Calu3 (cell line): Measurements from ENCODE around the gene CMC2. TPM values are rescaled to one million over a fixed set of nuclear protein-coding genes. Genes with fewer than 3 reads are reported as not detected.

Experiments used
- BruUV-seq: library from RNA; stranded (reverse); fragments of 400-500 nt; replicated peaks from 2 replicates; lab custom pipeline; 2021; lab: Mats Ljungman, UMichigan
- CTCF ChIA-PET: fragments of 300-600 bp; sonication (Branson Sonifier 250); formaldehyde crosslinking; loops from one replicate; lab custom pipeline; 2022; ENCODE audit warnings: antibody characterized with exemption; lab: Charles Lee
- DNase-seq: peaks from one replicate; pipeline ENCODE4 v3.0.0; 2022
- H3K27ac Mint-ChIP-seq: one replicate; pipeline ENCODE4 v1.8.0; 2022; ENCODE audit warnings: mixed read lengths; ENCODE audit not compliant: unreplicated experiment
- H3K27me3 Mint-ChIP-seq: one replicate; pipeline ENCODE4 v1.8.0; 2022; ENCODE audit warnings: mixed read lengths; ENCODE audit not compliant: unreplicated experiment
- H3K36me3 Mint-ChIP-seq: one replicate; pipeline ENCODE4 v1.8.0; 2022; ENCODE audit warnings: mild to moderate bottlenecking, moderate library complexity, mixed read lengths; ENCODE audit not compliant: insufficient read depth, unreplicated experiment
- H3K4me1 Mint-ChIP-seq: one replicate; pipeline ENCODE4 v1.8.0; 2022; ENCODE audit warnings: mild to moderate bottlenecking, low read depth, mixed read lengths; ENCODE audit not compliant: unreplicated experiment
- H3K4me3 Mint-ChIP-seq: one replicate; pipeline ENCODE4 v1.8.0; 2022; ENCODE audit warnings: mild to moderate bottlenecking, low read depth, moderate library complexity, mixed read lengths; ENCODE audit not compliant: unreplicated experiment
- H3K9me3 Mint-ChIP-seq: one replicate; pipeline ENCODE4 v1.8.0; 2022; ENCODE audit warnings: low read depth, mixed read lengths; ENCODE audit not compliant: unreplicated experiment
- CTCF ChIP-seq: fragments of 200-600 bp; IDR thresholded peaks from one replicate; pipeline ENCODE4 v1.8.0; 2022; ENCODE audit warnings: antibody characterized with exemption; ENCODE audit not compliant: unreplicated experiment
- intact Hi-C: fragments of 100-400 bp; cut with micrococcal nuclease; formaldehyde crosslinking; loops from one replicate; pipeline ENCODE4 v1.10.0; 2022; ENCODE audit not compliant: unreplicated experiment
- total RNA-seq: library from RNA; stranded (reverse); gene quantifications from 2 replicates; pipeline ENCODE4 v1.2.3, GENCODE V29; 2022

CMC2 gene
- total RNA-seq, 1 experiment from 2014 or later: 123 TPM

- intact Hi-C loops: no loop called here
- H3K4me3 Mint-ChIP-seq: no peak overlapping the region
- peaks cover 57% of the 10 kb centered on the region for H3K36me3 Mint-ChIP-seq
- H3K27ac Mint-ChIP-seq: no peak overlapping the region
- H3K4me1 Mint-ChIP-seq: no peaks in the 10 kb centered on the region
- no peak for DNase-seq
- TF ChIP-seq CTCF: no peak
- no peaks in the 10 kb centered on the region for H3K9me3 Mint-ChIP-seq
- H3K27me3 Mint-ChIP-seq: no peaks in the 10 kb centered on the region
- no TSS peak for BruUV-seq
- CTCF ChIA-PET: no interaction called here
Measured at GRCh38 chr16:81014672-81015071, 8.0 kb upstream of the CMC2 start.

- no peaks in the 10 kb centered on the region for H3K9me3 Mint-ChIP-seq
- H3K36me3 Mint-ChIP-seq: peaks cover 48% of the 10 kb centered on the region
- no TSS peak for BruUV-seq
- CTCF ChIA-PET: no interaction called here
- no peak overlapping the region for H3K4me3 Mint-ChIP-seq
- intact Hi-C loops: no loop called here
- H3K27me3 Mint-ChIP-seq: no peaks in the 10 kb centered on the region
- H3K27ac Mint-ChIP-seq: no peak overlapping the region
- no peak for DNase-seq
- no peaks in the 10 kb centered on the region for H3K4me1 Mint-ChIP-seq
- TF ChIP-seq CTCF: no peak
Measured at GRCh38 chr16:81012974-81013373, 6.3 kb upstream of the CMC2 start.

- CTCF ChIA-PET: interaction anchor here (0.6 kb wide), 1 partner anchor 84 kb away, joined by 4 read pairs; no protein-coding TSS in a partner anchor
- BruUV-seq: no TSS peak
- Mint-ChIP-seq H3K4me3 (peak overlapping the region; percentile 95), H3K36me3 (peaks cover 68% of the 10 kb centered on the region), H3K27ac (peak overlapping the region; percentile 99), H3K27me3 (no peaks in the 10 kb centered on the region), H3K4me1 (peaks cover 16% of the 10 kb centered on the region), H3K9me3 (no peaks in the 10 kb centered on the region)
- TF ChIP-seq CTCF: no peak
- no peak for DNase-seq
- intact Hi-C loops: loop anchor here (5.0 to 10.0 kb wide), 2 partner anchors 76 to 716 kb away; no protein-coding TSS in a partner anchor
Measured at GRCh38 chr16:81008505-81008789, 1.8 kb upstream of the CMC2 start.

GRCh38 chr16:81006211-81006812 lies 373 bp downstream of the CMC2 start:
- CTCF ChIA-PET: interaction anchor here (0.9 kb wide), 1 partner anchor 29 kb away, joined by 9 read pairs; the partner anchor contains the start of gene ATMIN
- H3K4me1 Mint-ChIP-seq: peaks cover 37% of the 10 kb centered on the region
- no peak for TF ChIP-seq CTCF
- no TSS peak for BruUV-seq
- no peaks in the 10 kb centered on the region for H3K27me3 Mint-ChIP-seq
- H3K9me3 Mint-ChIP-seq: no peaks in the 10 kb centered on the region
- intact Hi-C loops: loop anchor here (5.0 to 10.0 kb wide), 2 partner anchors 74 to 718 kb away; no protein-coding TSS in a partner anchor
- H3K36me3 Mint-ChIP-seq: peaks cover 61% of the 10 kb centered on the region
- H3K27ac Mint-ChIP-seq: peak overlapping the region; percentile 99
- DNase-seq: peak; percentile 80
- H3K4me3 Mint-ChIP-seq: peak overlapping the region; percentile 95
